GM12878 (cell line): ENCODE results near the gene RESP18. TPM values are rescaled to one million over a fixed set of nuclear protein-coding genes. Genes with fewer than 3 reads are reported as not detected.
A peak's percentile ranks its signal among the peaks of the same experiment; 100 is the strongest.

ENCODE experiments used
- ATAC-seq: fragments of 200-7000 bp; cut with Tn5 transposase; 3 replicates; pipeline ENCODE4 v1.9.1; 2020; ENCODE audit warnings: mild to moderate bottlenecking, moderate library complexity
- BruUV-seq: library from RNA; stranded (reverse); fragments of 400-500 nt; replicated peaks from 2 replicates; lab custom pipeline; 2021; lab: Mats Ljungman, UMichigan
- CTCF ChIA-PET: fragments of 300-600 bp; sonication (Branson Sonifier 250); formaldehyde crosslinking; extraction: SDS; loops from one replicate; lab custom pipeline; 2021; ENCODE audit warnings: inconsistent platforms; lab: Yijun Ruan, JAX
- POLR2A ChIA-PET: fragments of 350-600 bp; formaldehyde crosslinking; extraction: SDS; loops from one replicate; lab custom pipeline; 2021; ENCODE audit warnings: inconsistent platforms; lab: Charles Lee
- RAD21 ChIA-PET: fragments of 300-600 bp; sonication (Branson Sonifier 250); formaldehyde crosslinking; loops from one replicate; lab custom pipeline; 2023; ENCODE audit warnings: antibody characterized with exemption; ENCODE audit not compliant: unreplicated experiment; lab: Charles Lee
- SMC1A ChIA-PET: fragments of 300-600 bp; sonication (Branson Sonifier 250); formaldehyde crosslinking; loops from one replicate; lab custom pipeline; 2023; ENCODE audit not compliant: unreplicated experiment, uncharacterized antibody; lab: Charles Lee
- DNase-seq: peaks from one replicate; pipeline ENCODE4 v3.0.0-alpha.2; 2011; ENCODE audit warnings: low read depth, low spot score
- FAIRE-seq: peaks from 3 replicates; lab custom pipeline; 2011; peaks lifted over from hg19 to GRCh38; lab: Jason Lieb, UNC
- H2AFZ ChIP-seq: 2 replicates; pipeline ENCODE4 v1.6.0; 2011; ENCODE audit warnings: low read depth, low read length, control low read depth; ENCODE audit not compliant: control insufficient read depth
- H3K27ac ChIP-seq: 2 replicates; pipeline ENCODE4 v1.5.1; 2011; ENCODE audit warnings: control low read depth; ENCODE audit not compliant: control insufficient read depth, insufficient read depth
- H3K27me3 ChIP-seq, 2 experiments: replicated peaks in 1 of 2; 2 replicates each; pipeline versions ENCODE4 v1.6.0 to v1.6.1; 2011; ENCODE audit warnings: low read length in 1 of 2; ENCODE audit not compliant: control insufficient read depth in 2 of 2, insufficient read depth in 2 of 2
- H3K36me3 ChIP-seq, 2 experiments: 2 replicates each; pipeline ENCODE4 v1.5.1; 2011; ENCODE audit warnings: low read length in 1 of 2; ENCODE audit not compliant: control insufficient read depth in 2 of 2, insufficient read depth in 2 of 2
- H3K4me1 ChIP-seq: 2 replicates; pipeline ENCODE4 v1.6.1; 2011; ENCODE audit warnings: mild to moderate bottlenecking, low read length, moderate library complexity, mixed read lengths; ENCODE audit not compliant: control insufficient read depth, insufficient read depth
- H3K4me2 ChIP-seq: 2 replicates; pipeline ENCODE4 v1.6.0; 2011; ENCODE audit warnings: control low read depth; ENCODE audit not compliant: control insufficient read depth, insufficient read depth
- H3K4me3 ChIP-seq: fragments of 200-600 bp; sonication (generic); 2 replicates; pipeline ENCODE4 v1.5.1; 2016
- H3K79me2 ChIP-seq: 2 replicates; pipeline ENCODE4 v1.6.0; 2011; ENCODE audit warnings: low read length; ENCODE audit not compliant: control insufficient read depth, insufficient read depth
- H3K9ac ChIP-seq: 2 replicates; pipeline ENCODE4 v1.8.0; 2011; ENCODE audit warnings: low read length, control low read depth, mixed read lengths; ENCODE audit not compliant: control insufficient read depth, insufficient read depth
- H3K9me3 ChIP-seq: replicated peaks from 3 replicates; pipeline ENCODE4 v1.5.1; 2011; ENCODE audit warnings: mild to moderate bottlenecking, low read length; ENCODE audit not compliant: control insufficient read depth, insufficient read depth
- H4K20me1 ChIP-seq: 2 replicates; pipeline ENCODE4 v1.6.0; 2011; ENCODE audit not compliant: control insufficient read depth, insufficient read depth
- BCL11A ChIP-seq: IDR thresholded peaks from 2 replicates; pipeline ENCODE4 v1.6.1; 2011; ENCODE audit warnings: low read depth, low read length
- CEBPZ ChIP-seq: fragments of 150-350 bp; IDR thresholded peaks from 2 replicates; pipeline ENCODE4 v1.6.1; 2016; ENCODE audit warnings: low read depth, low read length
- TAF1 ChIP-seq: IDR thresholded peaks from 2 replicates; pipeline ENCODE4 v1.6.1; 2011; ENCODE audit warnings: mild to moderate bottlenecking, low read depth, low read length, borderline replicate concordance
- ZSCAN29 ChIP-seq: fragments of 450-650 bp; IDR thresholded peaks from 2 replicates; pipeline ENCODE4 v1.6.1; 2017; ENCODE audit warnings: mild to moderate bottlenecking, moderate library complexity
- WGBS: methylation state at CpG from one replicate; pipeline ENCODE4 v1.1.6; 2016; ENCODE audit warnings: low lambda C conversion rate; ENCODE audit not compliant: insufficient replicate concordance, insufficient coverage; ENCODE audit errors: missing lambda C conversion rate; 5-methylcytosine and 5-hydroxymethylcytosine counted together
- in situ Hi-C: fragments of 300-500 bp; cut with MboI; formaldehyde crosslinking; loops from 9 replicates; pipeline ENCODE4 v1.14.3; 2018; ENCODE audit warnings: mixed read lengths
- intact Hi-C: fragments of 100-400 bp; cut with micrococcal nuclease; formaldehyde crosslinking; loops from one replicate; pipeline ENCODE4 v1.14.2; 2022; ENCODE audit not compliant: unreplicated experiment
- polyA plus RNA-seq, 11 experiments: library from polyadenylated mRNA; depleted of rRNA in 4 of 11; unstranded in 6 of 11; stranded (reverse) in 5 of 11; fragments of >200 nt; fragmentation: Nextera tagmentation in 4 of 11; fragmentation: Illumina TruSeq in 1 of 11; extraction: Ambion mirVana in 4 of 11; extraction: Trizol in 1 of 11; gene quantifications; 1 replicate in 1 of 11; 2 replicates in 10 of 11; pipeline versions ENCODE4 v1.2.1 to v1.2.3, GENCODE V29; 2011 to 2016; ENCODE audit warnings: inconsistent platforms in 2 of 11, missing spikeins in 2 of 11, low read depth in 1 of 11
- total RNA-seq, 4 experiments: library from RNA; depleted of rRNA in 3 of 4; stranded (reverse); fragments of >200 nt in 3 of 4; fragmentation: Illumina TruSeq in 1 of 4; extraction: Trizol in 1 of 4; gene quantifications; 2 replicates each; pipeline versions ENCODE4 v1.2.1 to v1.2.3, GENCODE V29; 2013 to 2021
- TF ChIP-seq, protein P1 (sequence below): IDR thresholded peaks from 2 replicates; pipeline ENCODE4 v1.6.1; 2012; ENCODE audit warnings: mild to moderate bottlenecking, low read depth, low read length

RESP18 gene
- total and polyA plus RNA-seq, 10 of the 15 experiments (the other 5 are each of a cell fraction or from before 2014, with no cell fraction given), result not detected

GRCh38 chr2:219308142-219309101, 24.1 kb downstream of the RESP18 start:
- Histone ChIP-seq H3K4me1 (no peaks in the 10 kb centered on the region), H3K79me2 (no peaks in the 10 kb centered on the region), H3K9me3 (no peaks in the 10 kb centered on the region), H3K27me3 (peaks cover 0 to 2% of the 10 kb centered on the region in 2 experiments; a peak in 1 of 4 replicates), H3K27ac (no peak overlapping the region), H3K36me3 (no peaks in the 10 kb centered on the region), H3K4me3 (no peak overlapping the region), H3K9ac (no peak overlapping the region), H3K4me2 (no peak overlapping the region), H4K20me1 (no peaks in the 10 kb centered on the region), H2AFZ (no peak overlapping the region)
- 29% methylated on average over 32 of the region's 45 CpGs for WGBS
- POLR2A ChIA-PET, result no interaction called here
- TF ChIP-seq TAF1 (no peak), BCL11A (no peak), CEBPZ (no peak), ZSCAN29 (no peak)
- TF ChIP-seq, protein P1, sequence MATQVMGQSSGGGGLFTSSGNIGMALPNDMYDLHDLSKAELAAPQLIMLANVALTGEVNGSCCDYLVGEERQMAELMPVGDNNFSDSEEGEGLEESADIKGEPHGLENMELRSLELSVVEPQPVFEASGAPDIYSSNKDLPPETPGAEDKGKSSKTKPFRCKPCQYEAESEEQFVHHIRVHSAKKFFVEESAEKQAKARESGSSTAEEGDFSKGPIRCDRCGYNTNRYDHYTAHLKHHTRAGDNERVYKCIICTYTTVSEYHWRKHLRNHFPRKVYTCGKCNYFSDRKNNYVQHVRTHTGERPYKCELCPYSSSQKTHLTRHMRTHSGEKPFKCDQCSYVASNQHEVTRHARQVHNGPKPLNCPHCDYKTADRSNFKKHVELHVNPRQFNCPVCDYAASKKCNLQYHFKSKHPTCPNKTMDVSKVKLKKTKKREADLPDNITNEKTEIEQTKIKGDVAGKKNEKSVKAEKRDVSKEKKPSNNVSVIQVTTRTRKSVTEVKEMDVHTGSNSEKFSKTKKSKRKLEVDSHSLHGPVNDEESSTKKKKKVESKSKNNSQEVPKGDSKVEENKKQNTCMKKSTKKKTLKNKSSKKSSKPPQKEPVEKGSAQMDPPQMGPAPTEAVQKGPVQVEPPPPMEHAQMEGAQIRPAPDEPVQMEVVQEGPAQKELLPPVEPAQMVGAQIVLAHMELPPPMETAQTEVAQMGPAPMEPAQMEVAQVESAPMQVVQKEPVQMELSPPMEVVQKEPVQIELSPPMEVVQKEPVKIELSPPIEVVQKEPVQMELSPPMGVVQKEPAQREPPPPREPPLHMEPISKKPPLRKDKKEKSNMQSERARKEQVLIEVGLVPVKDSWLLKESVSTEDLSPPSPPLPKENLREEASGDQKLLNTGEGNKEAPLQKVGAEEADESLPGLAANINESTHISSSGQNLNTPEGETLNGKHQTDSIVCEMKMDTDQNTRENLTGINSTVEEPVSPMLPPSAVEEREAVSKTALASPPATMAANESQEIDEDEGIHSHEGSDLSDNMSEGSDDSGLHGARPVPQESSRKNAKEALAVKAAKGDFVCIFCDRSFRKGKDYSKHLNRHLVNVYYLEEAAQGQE, result peak; percentile 98
- CTCF ChIA-PET, result interaction anchor here (0.7 to 2.3 kb wide), 3 partner anchors 13 to 396 kb away, joined by 3 to 7 read pairs (median 4); no protein-coding TSS in a partner anchor
- SMC1A ChIA-PET, result no interaction called here
- RAD21 ChIA-PET, result no interaction called here
- in situ Hi-C loops (no loop called here), intact Hi-C loops (no loop called here)
- BruUV-seq, result no TSS peak
- FAIRE-seq (no peak), DNase-seq (no peak), ATAC-seq (peak; percentile 85)
